Lower leg skin (tissue), 3 donors: Measurements from ENCODE around the gene SPINK4.

ENCODE experiments used
- CTCF ChIP-seq, 3 donors: fragments of 450-650 bp; IDR thresholded peaks; one replicate each; pipeline ENCODE4 v1.5.1; 2016; ENCODE audit warnings: antibody characterized with exemption in 3 of 3, mild to moderate bottlenecking in 3 of 3, moderate library complexity in 2 of 3
- POLR2A ChIP-seq, 2 donors: fragments of 450-650 bp; IDR thresholded peaks; one replicate each; pipeline ENCODE4 v1.6.1; 2016 to 2017; ENCODE audit warnings: antibody characterized with exemption in 2 of 2, mild to moderate bottlenecking in 1 of 2, moderate library complexity in 1 of 2

- TF ChIP-seq POLR2A (IDR thresholded peaks at IDR 0.05) (no peak), CTCF (IDR thresholded peaks at IDR 0.05) (no peak)
Measured at GRCh38 chr9:33223696-33224095, 16.3 kb upstream of the SPINK4 start.
